Stomach smooth muscle (tissue), 2 donors: ENCODE data around the gene AGAP1.

ENCODE experiments used
- H3K27ac ChIP-seq: one replicate; pipeline ENCODE4 v1.7.0; 2013; ENCODE audit warnings: mild to moderate bottlenecking, low read length, inconsistent platforms
- H3K27me3 ChIP-seq, 2 donors: one replicate each; pipeline ENCODE4 v1.7.0; 2013; ENCODE audit warnings: low read length in 2 of 2; ENCODE audit not compliant: insufficient read depth in 2 of 2, control insufficient read depth in 1 of 2
- H3K36me3 ChIP-seq, 2 donors: one replicate each; pipeline ENCODE4 v1.7.0; 2013; ENCODE audit warnings: low read length in 2 of 2; ENCODE audit not compliant: control insufficient read depth in 2 of 2, insufficient read depth in 2 of 2
- H3K4me1 ChIP-seq: one replicate; pipeline ENCODE4 v1.7.0; 2013; ENCODE audit warnings: low read length; ENCODE audit not compliant: control insufficient read depth, insufficient read depth
- H3K4me3 ChIP-seq, 2 donors: one replicate each; pipeline ENCODE4 v1.7.0; 2013; ENCODE audit warnings: low read length in 2 of 2
- H3K9ac ChIP-seq, 2 donors: one replicate each; pipeline ENCODE4 v1.7.0; 2013; ENCODE audit warnings: low read length in 2 of 2, mild to moderate bottlenecking in 1 of 2
- H3K9me3 ChIP-seq, 2 donors: one replicate each; pipeline ENCODE4 v1.7.0; 2013; ENCODE audit warnings: low read length in 2 of 2; ENCODE audit not compliant: control insufficient read depth in 2 of 2
- donor health status: healthy.
- donor health status: Pancreatic carcinoma.

Gene AGAP1

DNA sequence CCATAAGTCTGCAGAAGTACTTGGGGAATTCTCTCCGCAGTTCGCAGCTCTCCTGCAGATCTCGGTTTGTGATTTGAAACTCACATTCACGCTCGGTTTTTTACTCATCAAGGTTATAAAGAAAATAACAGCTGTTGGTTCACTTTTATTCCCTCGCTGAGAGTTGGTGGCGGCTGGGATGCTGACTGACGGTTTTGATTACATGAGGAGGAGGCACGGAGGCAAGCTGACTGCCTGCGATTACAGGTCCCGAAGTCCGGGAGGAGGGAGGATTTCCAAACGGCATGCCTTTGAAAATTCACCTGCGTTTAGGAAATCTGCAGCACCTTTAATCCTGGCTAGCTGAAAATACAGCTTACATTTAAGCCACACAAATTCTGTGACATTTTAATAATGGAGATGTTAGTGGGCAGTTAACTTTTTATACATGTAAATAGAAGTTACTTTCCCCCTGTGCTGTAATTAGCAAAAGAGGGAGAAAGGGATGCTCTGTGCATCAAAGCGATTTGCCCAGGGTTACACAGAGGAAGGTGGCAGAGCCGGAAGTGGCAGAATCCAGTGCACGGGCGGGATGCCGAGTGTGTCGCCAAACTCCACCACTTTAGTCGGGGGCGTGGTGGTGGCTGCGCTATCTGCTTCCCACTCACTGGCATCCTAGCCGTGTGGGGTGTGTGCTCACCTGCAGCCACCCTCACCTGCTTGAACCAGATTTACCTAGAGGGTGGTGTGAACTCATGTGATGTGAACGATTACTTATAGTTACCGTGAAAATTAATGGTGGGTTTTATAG is 14.7 kb downstream of the AGAP1 start:
- Histone ChIP-seq H3K4me1 (peaks cover 5% of the 10 kb centered on the region), H3K27ac (no peak overlapping the region), H3K36me3 (no peaks in the 10 kb centered on the region), H3K9ac (no peak overlapping the region), H3K4me3 (no peak overlapping the region), H3K27me3 (no peaks in the 10 kb centered on the region), H3K9me3 (no peaks in the 10 kb centered on the region)

- Histone ChIP-seq H3K9me3 (no peaks in the 10 kb centered on the region), H3K36me3 (no peaks in the 10 kb centered on the region), H3K27ac (no peak overlapping the region), H3K9ac (no peak overlapping the region), H3K27me3 (no peaks in the 10 kb centered on the region), H3K4me3 (no peak overlapping the region), H3K4me1 (peaks cover 17% of the 10 kb centered on the region)
These were observed 16.5 kb downstream of the AGAP1 start for GRCh38 chr2:235510318-235510717.

- Histone ChIP-seq H3K27me3 (no peaks in the 10 kb centered on the region), H3K4me1 (peaks cover 17% of the 10 kb centered on the region), H3K9me3 (no peaks in the 10 kb centered on the region), H3K36me3 (no peaks in the 10 kb centered on the region), H3K9ac (no peak overlapping the region), H3K4me3 (no peak overlapping the region), H3K27ac (no peak overlapping the region)
These were observed 17.4 kb downstream of the AGAP1 start for GRCh38 chr2:235511187-235511661.

- H3K36me3 ChIP-seq = no peaks in the 10 kb centered on the region
- no peaks in the 10 kb centered on the region for H3K27me3 ChIP-seq
- no peak overlapping the region for H3K4me3 ChIP-seq
- H3K9ac ChIP-seq = no peak overlapping the region
- peaks cover 17% of the 10 kb centered on the region for H3K4me1 ChIP-seq
- H3K27ac ChIP-seq = no peak overlapping the region
- no peaks in the 10 kb centered on the region for H3K9me3 ChIP-seq
These were observed 18.2 kb downstream of the AGAP1 start for GRCh38 chr2:235511751-235512698.

DNA sequence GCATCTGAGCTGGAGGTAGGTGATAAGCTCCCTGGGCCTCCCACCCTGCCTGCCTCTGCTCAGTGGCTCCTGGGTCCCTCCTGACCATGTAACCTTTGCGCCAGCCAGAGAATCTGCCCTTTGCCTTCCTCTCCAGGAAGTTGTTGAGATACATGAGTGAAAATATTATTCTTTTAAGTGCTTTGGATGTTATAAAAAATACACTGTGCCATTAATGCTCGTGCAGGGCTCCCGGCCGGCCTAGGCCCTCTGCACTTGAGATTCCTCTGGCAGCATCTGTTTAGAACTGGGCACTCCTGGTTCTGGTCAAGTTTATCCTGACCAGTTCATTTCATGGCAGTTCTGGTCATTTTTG is 18.8 kb downstream of the AGAP1 start:
- peaks cover 17% of the 10 kb centered on the region for H3K4me1 ChIP-seq
- no peak overlapping the region for H3K4me3 ChIP-seq
- H3K27ac ChIP-seq = no peak overlapping the region
- no peaks in the 10 kb centered on the region for H3K36me3 ChIP-seq
- H3K9ac ChIP-seq = no peak overlapping the region
- no peaks in the 10 kb centered on the region for H3K9me3 ChIP-seq
- H3K27me3 ChIP-seq = no peaks in the 10 kb centered on the region

DNA sequence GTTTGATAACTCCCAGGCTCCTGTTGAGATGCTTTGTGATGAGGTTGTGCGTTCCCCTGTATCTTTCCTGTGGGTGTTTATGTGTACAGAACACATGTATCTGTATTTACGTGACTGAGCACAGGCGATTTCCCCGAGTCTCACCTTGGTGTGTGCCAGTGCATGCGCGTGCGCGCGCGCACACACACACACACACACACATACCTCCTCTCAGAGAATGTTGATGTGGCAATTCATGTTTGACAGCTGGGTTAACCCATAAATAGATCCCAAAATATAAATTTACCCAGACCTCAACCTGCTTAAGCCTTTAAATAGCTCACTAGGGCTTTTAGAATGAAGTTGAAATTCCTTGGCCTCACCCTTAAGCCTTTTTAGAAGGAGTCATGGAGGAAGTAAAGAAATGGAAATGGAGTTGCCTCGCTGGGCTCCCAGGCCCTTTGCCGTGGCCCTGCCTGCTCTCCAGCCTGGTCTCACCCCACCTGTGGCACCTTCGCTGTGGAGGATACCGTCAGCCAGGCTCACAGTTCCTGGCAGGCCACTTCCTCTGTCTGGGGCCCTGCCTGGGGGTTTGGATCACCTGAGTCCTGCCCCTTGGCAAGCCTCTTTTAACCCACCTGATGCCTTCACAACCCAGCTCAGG is 20.3 kb downstream of the AGAP1 start:
- peaks cover 20% of the 10 kb centered on the region for H3K4me1 ChIP-seq
- no peaks in the 10 kb centered on the region for H3K36me3 ChIP-seq
- H3K27ac ChIP-seq = no peak overlapping the region
- H3K9me3 ChIP-seq = no peaks in the 10 kb centered on the region
- no peak overlapping the region for H3K9ac ChIP-seq
- H3K4me3 ChIP-seq = no peak overlapping the region
- H3K27me3 ChIP-seq = no peaks in the 10 kb centered on the region

GRCh38 chr2:235514627-235515363 is 21.0 kb downstream of the AGAP1 start:
- H3K4me3 ChIP-seq = no peak overlapping the region
- H3K27ac ChIP-seq = no peak overlapping the region
- no peaks in the 10 kb centered on the region for H3K27me3 ChIP-seq
- H3K36me3 ChIP-seq = no peaks in the 10 kb centered on the region
- no peak overlapping the region for H3K9ac ChIP-seq
- H3K9me3 ChIP-seq = no peaks in the 10 kb centered on the region
- peaks cover 20% of the 10 kb centered on the region for H3K4me1 ChIP-seq

DNA sequence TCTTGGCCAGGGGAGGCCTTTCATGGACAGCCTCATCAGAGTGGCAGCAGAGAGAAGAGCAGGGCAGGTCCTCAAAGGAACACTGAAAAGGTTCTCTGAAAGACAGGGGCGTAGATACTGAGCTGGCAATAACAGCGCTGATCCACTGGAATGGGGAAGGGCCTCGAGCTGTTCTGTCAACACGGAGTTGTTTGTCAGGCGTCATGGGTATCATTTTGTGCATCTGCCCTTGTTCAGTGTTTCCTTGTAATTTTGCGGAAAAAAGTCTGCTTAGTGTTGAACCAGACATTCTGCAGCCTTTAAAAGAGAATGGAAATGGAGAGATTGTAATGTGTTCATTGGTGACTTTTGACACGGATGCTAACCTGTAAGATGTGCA is 21.5 kb downstream of the AGAP1 start:
- Histone ChIP-seq H3K9me3 (no peaks in the 10 kb centered on the region), H3K4me3 (no peak overlapping the region), H3K27ac (no peak overlapping the region), H3K27me3 (no peaks in the 10 kb centered on the region), H3K4me1 (peaks cover 20% of the 10 kb centered on the region), H3K36me3 (no peaks in the 10 kb centered on the region), H3K9ac (no peak overlapping the region)

DNA sequence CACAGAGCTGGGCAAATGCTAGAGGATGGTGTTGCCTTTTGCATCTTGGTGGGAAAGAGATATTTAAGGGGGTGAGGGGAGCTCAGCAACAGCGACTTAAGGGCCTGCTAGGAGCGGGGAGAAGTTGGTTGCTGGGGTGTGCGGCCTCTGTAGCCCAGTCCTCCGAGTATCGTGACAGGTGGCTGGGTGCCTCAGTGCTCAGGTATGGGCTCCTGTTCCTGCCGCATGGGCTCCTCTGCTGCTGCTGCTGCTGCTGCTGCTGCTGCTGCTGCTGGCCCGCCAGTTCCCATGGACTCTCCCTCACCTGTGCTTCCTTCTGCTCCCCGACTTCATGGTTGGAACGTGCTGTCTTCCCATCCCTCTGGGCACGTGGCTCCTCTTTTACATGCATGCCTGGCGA is 22.0 kb downstream of the AGAP1 start:
- Histone ChIP-seq H3K4me1 (peaks cover 20% of the 10 kb centered on the region), H3K27ac (no peak overlapping the region), H3K9me3 (no peaks in the 10 kb centered on the region), H3K27me3 (no peaks in the 10 kb centered on the region), H3K36me3 (no peaks in the 10 kb centered on the region), H3K4me3 (no peak overlapping the region), H3K9ac (no peak overlapping the region)

DNA sequence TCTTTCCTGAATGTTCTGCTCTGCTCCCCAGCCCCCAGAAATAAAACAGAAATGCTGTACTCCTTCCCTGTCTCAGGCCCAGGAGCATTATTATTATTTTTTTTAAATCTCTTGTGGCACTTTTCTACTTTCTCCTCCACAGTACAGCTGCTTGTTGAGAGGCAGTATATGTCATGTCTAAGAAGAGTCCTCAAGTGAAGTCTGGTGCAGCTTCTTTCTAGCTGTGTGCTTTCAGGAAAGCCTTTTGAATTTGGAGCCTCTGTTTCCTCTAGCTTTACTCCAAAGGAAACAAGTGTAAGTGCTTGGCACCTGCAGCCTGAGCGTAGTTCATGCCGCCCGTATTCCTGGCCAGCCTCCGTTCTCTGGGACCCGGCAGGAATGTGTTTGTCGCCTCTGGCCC is 22.4 kb downstream of the AGAP1 start:
- Histone ChIP-seq H3K27me3 (no peaks in the 10 kb centered on the region), H3K9me3 (no peaks in the 10 kb centered on the region), H3K27ac (no peak overlapping the region), H3K36me3 (no peaks in the 10 kb centered on the region), H3K4me1 (peaks cover 18% of the 10 kb centered on the region), H3K4me3 (no peak overlapping the region), H3K9ac (no peak overlapping the region)
